GM21390 (cell line): ENCODE results near the gene ATP2A3.

Source experiments
- ATAC-seq: cut with Tn5 transposase; IDR thresholded peaks from one replicate; pipeline ENCODE4 v1.9.1; 2021; ENCODE audit not compliant: unreplicated experiment

ATP2A3 gene

DNA sequence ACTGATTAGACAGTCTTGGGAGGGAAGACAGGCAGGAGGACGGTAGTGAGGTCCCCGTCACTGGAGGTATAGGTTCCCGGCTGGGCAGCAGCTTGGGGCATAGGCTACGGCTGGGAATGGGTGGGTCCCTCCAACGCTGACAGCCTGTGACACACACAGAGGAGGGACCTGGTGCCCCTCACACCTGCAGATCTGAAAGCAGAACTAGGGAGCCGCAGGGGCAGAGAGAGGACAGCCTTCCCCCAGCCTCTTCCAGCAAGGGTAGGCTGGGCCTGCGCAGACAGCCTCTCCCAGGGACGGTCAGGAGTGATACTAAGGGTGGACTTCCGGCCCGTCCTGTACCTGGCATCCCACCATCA lies 49.9 kb downstream of the ATP2A3 start:
- peak; percentile 46 for ATAC-seq

DNA sequence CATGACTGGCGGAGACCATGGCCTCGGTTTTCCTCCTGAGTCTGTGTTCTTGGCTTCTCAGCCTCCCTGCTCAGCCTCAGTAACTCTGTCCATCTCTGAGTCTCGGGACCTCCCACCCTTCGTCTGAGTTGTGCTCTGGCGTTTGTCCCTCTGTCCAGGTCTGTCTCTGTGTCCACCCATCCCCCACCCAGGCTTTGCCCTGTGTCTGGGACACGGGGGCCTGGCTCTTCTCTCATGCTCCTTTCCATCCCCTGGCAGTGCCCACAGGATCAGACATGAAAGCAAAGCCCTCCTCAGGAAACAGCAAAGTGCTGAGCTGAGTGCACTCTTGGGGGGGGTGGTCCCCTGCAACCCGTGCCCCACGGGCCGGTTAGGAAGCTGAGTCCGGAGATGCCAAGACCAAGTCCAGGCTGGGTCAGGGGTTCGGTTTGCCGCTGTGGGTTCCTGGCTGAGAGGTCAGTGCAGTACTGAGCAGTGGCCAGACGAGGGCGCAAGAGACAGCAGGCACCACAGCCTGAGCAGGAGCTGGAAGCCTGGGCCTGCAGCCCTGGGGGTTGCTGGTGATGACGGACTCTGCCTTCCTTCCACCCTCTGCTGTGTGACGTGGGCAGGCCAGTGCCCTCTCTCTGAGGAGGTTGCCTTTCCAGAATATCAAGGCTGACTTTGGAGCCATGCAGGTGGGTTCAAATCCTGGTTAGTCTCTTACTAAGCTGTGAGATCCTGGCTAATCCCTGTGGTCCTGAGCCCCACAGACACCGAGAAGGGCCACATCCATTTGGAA lies 50.5 kb downstream of the ATP2A3 start:
- peak; percentile 39 for ATAC-seq

DNA sequence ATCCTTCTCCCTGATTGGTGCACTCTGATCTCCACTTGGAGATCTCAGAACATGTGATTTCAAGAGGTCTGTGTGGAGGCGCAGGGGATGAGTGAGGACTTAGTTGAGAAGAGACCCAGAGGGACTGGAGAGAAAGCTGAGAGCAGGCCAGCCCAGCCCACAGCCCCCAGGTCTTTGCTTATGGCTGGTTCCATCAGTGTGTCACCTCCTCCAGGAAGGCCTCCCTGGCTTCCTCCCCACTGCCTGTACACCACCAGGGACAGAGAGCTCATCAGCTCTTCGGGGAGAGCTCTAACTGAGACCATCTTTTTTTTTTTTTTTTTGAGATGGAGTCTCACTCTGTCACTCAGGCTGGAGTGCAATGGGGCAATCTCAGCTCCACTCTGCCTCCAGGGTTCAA lies 51.4 kb downstream of the ATP2A3 start:
- ATAC-seq: no peak

GRCh38 chr17:3911271-3912053 lies 52.8 kb downstream of the ATP2A3 start:
- peak; percentile 68 for ATAC-seq

DNA sequence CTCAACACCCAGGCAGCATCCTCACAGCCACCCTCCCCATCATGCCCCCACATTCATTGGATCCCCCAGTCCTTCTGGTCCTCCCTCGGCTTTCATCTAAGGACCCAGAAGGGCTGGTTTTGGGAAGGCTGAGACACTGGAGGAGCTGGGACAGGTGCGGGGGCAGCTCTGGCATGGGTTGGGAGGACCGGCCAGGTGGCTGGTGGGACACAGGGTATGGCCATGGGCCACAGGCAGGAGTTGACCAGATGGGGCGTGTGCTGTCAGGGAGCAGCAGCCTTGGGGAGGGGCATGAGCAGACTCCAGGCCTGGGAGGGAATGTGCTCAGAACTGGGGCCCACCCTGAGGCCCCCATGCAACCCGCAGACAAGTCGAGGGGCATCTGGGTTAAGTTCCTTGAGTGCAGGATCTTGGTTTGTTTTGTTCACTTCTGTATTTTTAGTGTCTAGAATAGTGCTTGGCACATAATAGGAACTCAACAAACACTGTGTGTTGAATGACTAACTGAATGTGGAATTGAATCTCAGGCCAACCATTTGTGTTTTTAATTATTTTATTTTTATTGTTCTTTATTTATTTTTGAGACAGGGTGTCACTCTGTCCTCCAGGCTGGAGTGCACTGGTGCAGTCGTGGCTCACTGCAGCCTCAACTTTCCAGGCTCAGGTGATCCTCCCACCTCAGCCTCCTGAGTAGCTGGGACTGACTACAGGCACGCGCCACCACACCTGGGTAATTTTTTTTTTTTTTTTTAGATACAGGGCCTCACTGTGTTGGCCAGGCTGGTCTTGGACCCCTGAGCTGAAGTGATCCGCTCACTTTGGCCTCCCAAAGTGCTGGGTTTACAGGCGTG lies 53.6 kb downstream of the ATP2A3 start:
- ATAC-seq: no peak

- ATAC-seq: no peak
Measured at GRCh38 chr17:3909257-3909656, 55.0 kb downstream of the ATP2A3 start.

- ATAC-seq: no peak
Measured at GRCh38 chr17:3907483-3908216, 56.6 kb downstream of the ATP2A3 start.

DNA sequence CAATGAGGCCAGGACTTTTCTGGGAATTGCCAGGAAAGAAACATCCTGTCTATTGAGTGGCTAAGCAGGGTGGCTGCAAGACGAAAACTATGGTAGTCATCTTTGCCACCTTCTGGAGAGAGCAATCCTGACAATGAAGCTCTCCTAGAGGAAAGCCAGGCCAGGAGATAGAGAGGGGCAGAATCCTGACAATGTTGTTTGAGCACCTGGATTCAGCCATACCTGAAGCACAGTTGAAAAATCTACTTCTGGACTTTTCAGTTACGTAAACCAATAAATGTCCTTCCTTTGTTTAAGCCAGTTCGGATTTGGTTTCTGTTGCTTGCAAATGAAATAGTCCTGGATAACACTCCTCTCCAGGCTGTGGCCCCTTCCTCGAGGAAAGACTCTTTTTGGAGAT lies 57.4 kb downstream of the ATP2A3 start:
- no peak for ATAC-seq

- ATAC-seq: no peak
Measured at GRCh38 chr17:3905017-3905520, 59.2 kb downstream of the ATP2A3 start.

DNA sequence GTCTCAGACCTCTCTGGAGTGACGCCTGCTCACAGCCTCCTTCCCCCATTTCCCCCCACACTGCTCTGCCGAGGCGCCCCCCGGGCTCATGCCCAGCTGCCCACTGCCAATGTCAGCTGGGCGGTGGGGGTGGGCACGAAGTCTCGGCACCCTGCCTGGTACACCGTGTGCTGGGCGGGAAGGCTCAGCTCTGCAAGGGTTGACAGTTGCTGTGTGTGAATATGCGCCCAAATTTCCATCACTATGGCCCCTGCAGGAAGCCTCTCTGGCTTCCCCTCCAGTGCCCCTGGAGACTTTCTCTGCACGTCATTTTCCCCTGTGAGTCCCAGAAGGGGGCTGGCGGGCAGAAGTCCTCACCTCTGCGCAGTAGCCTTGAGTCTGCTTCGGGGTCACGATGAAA lies 59.7 kb downstream of the ATP2A3 start:
- no peak for ATAC-seq

DNA sequence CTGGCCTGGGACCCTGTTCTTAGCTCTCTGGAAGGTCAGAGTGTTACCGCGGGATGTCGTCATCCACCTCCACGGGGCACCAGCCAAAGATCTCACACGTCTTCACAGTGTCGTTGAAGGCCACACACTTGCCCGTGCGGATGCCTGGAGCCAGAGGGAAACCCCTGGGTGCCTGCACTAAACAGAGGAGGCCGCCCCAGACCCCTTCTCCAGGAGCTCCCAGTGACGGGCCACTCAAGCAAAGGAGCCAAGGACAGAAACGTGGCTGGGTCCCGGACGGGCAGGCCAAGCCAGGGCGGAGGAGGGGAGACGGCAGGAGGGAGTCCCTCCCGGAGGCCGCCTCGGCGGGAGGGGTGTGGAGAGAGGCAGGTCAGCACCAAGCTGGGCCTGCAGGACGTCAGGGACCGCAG lies 60.4 kb downstream of the ATP2A3 start:
- ATAC-seq: no peak

GRCh38 chr17:3903051-3903825 lies 61.0 kb downstream of the ATP2A3 start:
- ATAC-seq: no peak

GRCh38 chr17:3900646-3901045 lies 63.6 kb downstream of the ATP2A3 start:
- no peak for ATAC-seq

GRCh38 chr17:3897731-3898130 lies 66.5 kb downstream of the ATP2A3 start:
- no peak for ATAC-seq

DNA sequence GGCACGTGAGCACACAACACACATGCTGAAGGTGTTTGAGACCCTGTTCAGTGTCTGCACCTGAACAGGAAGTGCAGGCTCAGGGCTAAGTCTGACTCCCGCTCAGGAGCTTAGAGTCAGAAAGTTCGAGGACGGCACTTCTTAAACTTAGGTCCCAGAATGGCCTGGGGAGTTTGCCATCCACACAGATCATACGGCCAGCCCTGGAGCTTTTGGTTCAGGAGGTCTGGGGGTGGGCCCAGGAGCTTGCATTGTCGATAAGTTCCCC lies 67.3 kb downstream of the ATP2A3 start:
- no peak for ATAC-seq

DNA sequence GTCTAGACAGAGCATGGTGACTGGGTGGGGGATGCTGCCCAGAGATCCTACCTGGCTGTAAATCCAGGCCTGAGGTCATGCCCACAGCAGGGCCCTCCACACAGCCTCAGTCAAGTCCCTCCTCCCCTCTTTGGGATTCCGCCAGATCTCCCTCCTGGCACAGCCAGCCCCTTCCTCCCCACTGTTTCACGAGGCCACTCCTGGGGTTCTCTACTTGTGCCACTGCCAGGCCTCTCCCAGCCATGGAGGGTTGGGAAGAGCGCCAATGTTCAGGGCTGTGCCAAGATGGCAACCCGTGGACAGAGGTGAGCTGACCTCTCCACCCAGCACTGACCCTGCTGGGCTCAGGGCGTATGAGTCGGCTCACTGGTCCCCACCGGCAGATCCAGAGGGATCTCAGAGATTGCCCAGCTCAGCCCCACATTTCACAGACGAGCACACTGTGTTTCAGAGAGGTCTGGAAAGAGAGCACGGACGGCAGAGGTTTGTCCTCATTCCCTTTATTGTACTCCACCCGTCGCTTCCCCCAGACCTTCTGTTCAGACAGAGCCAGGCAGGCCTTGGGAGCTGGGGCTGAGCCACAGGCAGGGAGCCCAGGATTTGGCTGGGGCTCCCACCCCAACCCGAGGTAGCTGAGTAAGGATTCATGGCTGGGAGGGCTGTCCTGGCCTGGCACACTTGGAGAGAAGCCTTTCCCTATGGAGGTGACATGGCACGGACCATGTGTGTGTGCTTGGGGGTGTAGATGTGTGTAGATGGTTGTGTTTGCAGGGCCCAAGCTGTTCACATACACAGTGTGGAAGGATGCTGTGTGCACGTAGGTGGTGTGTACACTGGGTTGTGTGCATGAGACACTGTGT lies 67.9 kb downstream of the ATP2A3 start:
- ATAC-seq: no peak

- ATAC-seq: no peak
Measured at GRCh38 chr17:3895354-3895753, 68.9 kb downstream of the ATP2A3 start.

DNA sequence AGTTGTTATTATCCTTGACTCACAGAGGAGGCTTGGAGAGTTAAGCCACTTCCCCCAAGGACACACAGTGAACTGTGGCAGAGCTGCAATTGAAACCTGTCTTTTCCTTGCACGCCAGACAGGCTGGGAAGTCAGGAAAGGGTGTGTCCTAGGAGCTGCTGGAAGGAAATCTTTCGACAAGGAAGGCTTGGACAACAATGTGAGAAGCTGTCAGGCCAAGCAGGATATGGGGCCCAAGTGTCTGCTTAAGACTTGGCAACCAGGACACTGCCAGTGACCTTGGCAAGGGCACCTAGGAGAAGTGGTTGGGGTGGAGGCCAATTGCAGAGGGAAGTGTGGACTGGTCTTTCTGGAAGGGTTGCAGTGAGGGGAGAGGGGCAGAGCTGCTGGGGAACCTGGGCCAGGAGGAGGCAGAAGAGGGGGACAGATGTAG lies 69.3 kb downstream of the ATP2A3 start:
- ATAC-seq: no peak

DNA sequence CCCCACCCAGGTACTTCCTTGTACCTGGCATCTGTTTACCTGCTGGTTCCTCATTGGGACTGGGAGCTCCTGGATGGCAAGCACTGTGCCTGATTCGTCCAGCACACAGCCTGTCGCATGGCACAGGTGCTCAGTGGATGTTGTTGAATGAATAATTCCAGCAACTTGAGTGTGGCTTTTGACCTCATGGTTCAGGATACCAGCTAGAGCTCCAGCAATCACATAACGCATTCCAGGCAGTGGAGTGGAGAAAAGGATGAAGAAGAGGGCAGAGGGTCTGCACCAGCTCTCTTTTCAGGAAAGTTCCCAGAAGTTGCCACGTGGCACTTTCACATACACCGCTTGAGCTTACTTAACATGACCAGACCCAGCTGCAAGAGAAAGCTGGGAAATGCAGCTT lies 70.0 kb downstream of the ATP2A3 start:
- ATAC-seq: no peak
